Fibroblast of mammary gland (primary cell): Measurements from ENCODE around the gene UCN3.
A peak's percentile ranks its signal among the peaks of the same experiment; 100 is the strongest.

Experiments used
- DNase-seq: peaks from one replicate; pipeline ENCODE4 v3.0.0-alpha.2; 2010; ENCODE audit warnings: low read depth
- H3K4me3 ChIP-seq: 2 replicates; pipeline ENCODE4 v1.5.1; 2011; ENCODE audit warnings: low read depth, mild to moderate bottlenecking, low read length, moderate library complexity; ENCODE audit not compliant: control insufficient read depth
- CTCF ChIP-seq: conservative IDR thresholded peaks from 2 replicates; pipeline ENCODE4 v1.5.1; 2011; ENCODE audit warnings: low read depth, low read length, inconsistent platforms; ENCODE audit not compliant: control insufficient read depth, insufficient read depth

UCN3 gene

GRCh38 chr10:5416981-5417380 lies 52.2 kb downstream of the UCN3 start:
- no peak for DNase-seq

GRCh38 chr10:5418584-5418983 lies 53.8 kb downstream of the UCN3 start:
- TF ChIP-seq CTCF: no peak
- no peak for DNase-seq
- H3K4me3 ChIP-seq: no peak overlapping the region

More at GRCh38 chr10:5416981-5417380, 52.2 kb downstream of the UCN3 start:
- TF ChIP-seq CTCF: no peak
- H3K4me3 ChIP-seq: no peak overlapping the region

GRCh38 chr10:5419466-5420094 lies 54.8 kb downstream of the UCN3 start:
- H3K4me3 ChIP-seq: no peak overlapping the region
- no peak for TF ChIP-seq CTCF
- DNase-seq: peak; percentile 65

- TF ChIP-seq CTCF: no peak
- DNase-seq: no peak
- H3K4me3 ChIP-seq: no peak overlapping the region
Observed at GRCh38 chr10:5423771-5424170, 59.0 kb downstream of the UCN3 start.
